K562 (cell line): ENCODE data around the gene CD4. TPM values are rescaled to one million over a fixed set of nuclear protein-coding genes. Genes with fewer than 3 reads are reported as not detected.

Source experiments
- ATAC-seq: fragments of 200-7000 bp; cut with Tn5 transposase; 3 replicates; pipeline ENCODE4 v1.9.1; 2020; ENCODE audit warnings: moderate library complexity
- BruUV-seq: library from RNA; stranded (reverse); fragments of 400-500 nt; replicated peaks from 2 replicates; lab custom pipeline; 2021; lab: Mats Ljungman, UMichigan
- CTCF ChIA-PET: fragments of 300-600 bp; formaldehyde crosslinking; extraction: SDS; loops from one replicate; lab custom pipeline; 2021; ENCODE audit warnings: low intra/inter-chr PET ratio; lab: Yijun Ruan, JAX
- POLR2A ChIA-PET: fragments of 300-600, 350-650 bp; sonication (Branson Sonifier 250); formaldehyde crosslinking; extraction: SDS; loops from one replicate; lab custom pipeline; 2021; ENCODE audit warnings: antibody characterized with exemption, inconsistent platforms; lab: Yijun Ruan, JAX
- DNase-seq, 4 experiments: peaks; one replicate each; pipeline versions ENCODE4 v3.0.0 to v3.0.0-alpha.2; 2011 to 2018; ENCODE audit warnings: low spot score in 3 of 4, mixed read lengths in 3 of 4; ENCODE audit errors: extremely low read depth in 1 of 4
- FAIRE-seq: peaks from 2 replicates; lab custom pipeline; 2011; peaks lifted over from hg19 to GRCh38; lab: Jason Lieb, UNC
- H2AFZ ChIP-seq: 2 replicates; pipeline ENCODE4 v1.6.0; 2011; ENCODE audit warnings: low read depth, low read length, control low read depth, inconsistent platforms
- H3K27ac ChIP-seq: fragments of 200-600 bp; 3 replicates; pipeline ENCODE4 v1.8.0; 2011; ENCODE audit warnings: low read depth, mild to moderate bottlenecking, control low read depth, inconsistent platforms, low read length, moderate library complexity, mixed read lengths; ENCODE audit errors: extremely low read depth
- H3K27me3 ChIP-seq, 2 experiments: fragments of 300-600 bp in 1 of 2; 2 replicates in 1 of 2; 3 replicates in 1 of 2; pipeline versions ENCODE4 v1.6.0 to v1.8.0; 2011; ENCODE audit warnings: inconsistent platforms in 2 of 2, low read length in 2 of 2, mild to moderate bottlenecking in 1 of 2, mixed read lengths in 1 of 2, moderate library complexity in 1 of 2; ENCODE audit not compliant: control insufficient read depth in 2 of 2, insufficient read depth in 2 of 2
- H3K36me3 ChIP-seq: fragments of 300-600 bp; 3 replicates; pipeline ENCODE4 v1.8.0; 2011; ENCODE audit warnings: mild to moderate bottlenecking, low read length, inconsistent platforms; ENCODE audit not compliant: control insufficient read depth, insufficient read depth
- H3K4me1 ChIP-seq, 2 experiments: fragments of 200-600 bp in 1 of 2; replicated peaks in 1 of 2; 2 replicates in 1 of 2; 3 replicates in 1 of 2; pipeline versions ENCODE4 v1.5.1 to v1.8.0; 2011; ENCODE audit warnings: inconsistent platforms in 2 of 2, low read length in 2 of 2, mild to moderate bottlenecking in 1 of 2, mixed read lengths in 1 of 2, moderate library complexity in 1 of 2; ENCODE audit not compliant: control insufficient read depth in 2 of 2, insufficient read depth in 2 of 2
- H3K4me2 ChIP-seq: 2 replicates; pipeline ENCODE4 v1.6.1; 2011; ENCODE audit warnings: low read length, control low read depth, inconsistent platforms, mixed read lengths; ENCODE audit not compliant: insufficient read depth
- H3K4me3 ChIP-seq: fragments of 200-600 bp; sonication (generic), shearing (Covaris generic); 2 replicates; pipeline ENCODE4 v1.5.1; 2016; ENCODE audit warnings: control low read depth, inconsistent platforms
- H3K79me2 ChIP-seq: fragments of 200-600 bp; 3 replicates; pipeline ENCODE4 v1.8.0; 2011; ENCODE audit warnings: low read length, inconsistent platforms; ENCODE audit not compliant: control insufficient read depth, insufficient read depth
- H3K9ac ChIP-seq, 2 experiments: 2 replicates each; pipeline versions ENCODE4 v1.6.0 to v1.6.1; 2011; ENCODE audit warnings: low read depth in 2 of 2, low read length in 2 of 2, control low read depth in 1 of 2, inconsistent platforms in 1 of 2, mild to moderate bottlenecking in 1 of 2, mixed read lengths in 1 of 2; ENCODE audit not compliant: insufficient read depth in 1 of 2
- H3K9me1 ChIP-seq: one replicate; pipeline ENCODE4 v1.6.0; 2011; ENCODE audit warnings: inconsistent platforms, mild to moderate bottlenecking, low read length, moderate library complexity; ENCODE audit not compliant: control insufficient read depth, insufficient read depth
- H3K9me3 ChIP-seq: replicated peaks from 2 replicates; pipeline ENCODE4 v1.5.1; 2011; ENCODE audit warnings: low read depth, low read length, inconsistent platforms; ENCODE audit not compliant: control insufficient read depth, insufficient read depth
- H4K20me1 ChIP-seq: replicated peaks from 2 replicates; pipeline ENCODE4 v1.6.1; 2011; ENCODE audit warnings: low read length, inconsistent platforms, mixed read lengths; ENCODE audit not compliant: control insufficient read depth, insufficient read depth
- WGBS: fragments of 100-300 bp; shearing (Covaris generic); methylation state at CpG from one replicate; pipeline ENCODE4 v1.1.6; 2016; ENCODE audit warnings: low coverage, mixed read lengths; ENCODE audit not compliant: insufficient coverage; ENCODE audit errors: missing lambda C conversion rate; 5-methylcytosine and 5-hydroxymethylcytosine counted together
- in situ Hi-C: fragments of 300-500 bp; cut with MboI; formaldehyde crosslinking; loops from 4 replicates; pipeline ENCODE4 v1.15.0; 2018; ENCODE audit warnings: inconsistent platforms, mixed read lengths
- intact Hi-C: fragments of 100-400 bp; cut with micrococcal nuclease; formaldehyde crosslinking; loops from 2 replicates; pipeline ENCODE4 v1.14.2; 2022
- polyA plus RNA-seq, 8 experiments: library from polyadenylated mRNA; depleted of rRNA in 4 of 8; stranded (reverse) in 5 of 8; unstranded in 3 of 8; fragments of >200 nt; fragmentation: Nextera tagmentation in 2 of 8; fragmentation: Illumina TruSeq in 1 of 8; extraction: Ambion mirVana in 2 of 8; extraction: Trizol in 1 of 8; gene quantifications; 2 replicates each; pipeline versions ENCODE4 v1.2.1 to v1.2.3, GENCODE V29; 2011 to 2014; ENCODE audit warnings: inconsistent platforms in 1 of 8, missing spikeins in 1 of 8
- total RNA-seq, 7 experiments: library from RNA; depleted of rRNA in 6 of 7; stranded (reverse); fragments of >200 nt in 6 of 7; fragmentation: Illumina TruSeq in 2 of 7; extraction: Trizol in 2 of 7; gene quantifications; 2 replicates each; pipeline versions ENCODE4 v1.2.1 to v1.2.3, GENCODE V29; 2011 to 2021; ENCODE audit warnings: low replicate concordance in 1 of 7
- TF ChIP-seq, protein P1 (sequence below), 2 experiments: fragments of 450-650 bp; conservative IDR thresholded peaks; 2 replicates each; pipeline ENCODE4 v1.6.1; 2017; ENCODE audit warnings: mild to moderate bottlenecking in 2 of 2, moderate library complexity in 2 of 2
- TF ChIP-seq, protein P2 (sequence below): sonication (generic); formaldehyde crosslinking; IDR thresholded peaks from 2 replicates; pipeline ENCODE4 v1.8.1; 2023; ENCODE audit warnings: mild to moderate bottlenecking, missing genetic modification reagents, moderate library complexity

The CD4 gene
- total and polyA plus RNA-seq, 9 of the 15 experiments (the other 6 are each of a cell fraction or from before 2014, with no cell fraction given), result 0.06 to 0.27 (median 0.09) TPM; not detected in 5

DNA sequence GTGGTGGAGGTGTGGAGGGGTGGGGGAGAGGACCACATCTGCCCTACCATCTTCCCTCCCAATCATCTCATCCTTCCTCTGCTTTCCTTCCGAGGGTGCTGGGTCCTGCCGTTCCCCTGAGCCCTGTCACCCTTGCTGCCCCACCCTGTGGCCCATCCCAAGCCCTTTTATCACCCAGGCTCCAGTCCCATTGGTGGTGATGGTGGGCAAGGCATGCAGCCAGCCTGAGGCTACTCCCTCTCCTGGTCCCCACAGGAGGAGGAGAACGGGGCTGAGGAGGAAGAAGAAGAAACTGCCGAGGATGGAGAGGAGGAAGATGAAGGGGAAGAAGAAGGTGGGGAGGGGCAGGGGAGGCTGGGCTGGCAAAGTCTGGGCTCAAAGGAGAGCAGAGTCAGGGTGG, 19.7 kb upstream of the CD4 start:
- Histone ChIP-seq H3K9ac (no peak overlapping the region), H3K4me3 (no peak overlapping the region), H3K79me2 (peaks cover 27% of the 10 kb centered on the region), H4K20me1 (no peaks in the 10 kb centered on the region), H2AFZ (no peak overlapping the region), H3K4me2 (no peak overlapping the region), H3K36me3 (peaks cover 32% of the 10 kb centered on the region; the same call in 2 of the 3 replicates), H3K9me3 (no peaks in the 10 kb centered on the region), H3K27ac (no peak overlapping the region), H3K27me3 (no peaks in the 10 kb centered on the region; a peak in 1 of 5 replicates), H3K9me1 (no peaks in the 10 kb centered on the region), H3K4me1 (peaks cover 16 to 43% of the 10 kb centered on the region in 2 experiments; a peak in 4 of 5 replicates)
- no CpG with 5 or more reads among the region's 4 CpGs for WGBS
- ChIA-PET POLR2A (interaction anchor here (0.6 to 1.0 kb wide), 3 partner anchors 14 to 162 kb away, joined by 3 to 4 read pairs (median 3); no protein-coding TSS in a partner anchor), CTCF (no interaction called here)
- DNase-seq, result no peak
- TF ChIP-seq, protein P1, sequence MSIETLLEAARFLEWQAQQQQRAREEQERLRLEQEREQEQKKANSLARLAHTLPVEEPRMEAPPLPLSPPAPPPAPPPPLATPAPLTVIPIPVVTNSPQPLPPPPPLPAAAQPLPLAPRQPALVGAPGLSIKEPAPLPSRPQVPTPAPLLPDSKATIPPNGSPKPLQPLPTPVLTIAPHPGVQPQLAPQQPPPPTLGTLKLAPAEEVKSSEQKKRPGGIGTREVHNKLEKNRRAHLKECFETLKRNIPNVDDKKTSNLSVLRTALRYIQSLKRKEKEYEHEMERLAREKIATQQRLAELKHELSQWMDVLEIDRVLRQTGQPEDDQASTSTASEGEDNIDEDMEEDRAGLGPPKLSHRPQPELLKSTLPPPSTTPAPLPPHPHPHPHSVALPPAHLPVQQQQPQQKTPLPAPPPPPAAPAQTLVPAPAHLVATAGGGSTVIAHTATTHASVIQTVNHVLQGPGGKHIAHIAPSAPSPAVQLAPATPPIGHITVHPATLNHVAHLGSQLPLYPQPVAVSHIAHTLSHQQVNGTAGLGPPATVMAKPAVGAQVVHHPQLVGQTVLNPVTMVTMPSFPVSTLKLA (conservative IDR thresholded peaks at IDR 0.05), result no peak
- TF ChIP-seq, protein P2, sequence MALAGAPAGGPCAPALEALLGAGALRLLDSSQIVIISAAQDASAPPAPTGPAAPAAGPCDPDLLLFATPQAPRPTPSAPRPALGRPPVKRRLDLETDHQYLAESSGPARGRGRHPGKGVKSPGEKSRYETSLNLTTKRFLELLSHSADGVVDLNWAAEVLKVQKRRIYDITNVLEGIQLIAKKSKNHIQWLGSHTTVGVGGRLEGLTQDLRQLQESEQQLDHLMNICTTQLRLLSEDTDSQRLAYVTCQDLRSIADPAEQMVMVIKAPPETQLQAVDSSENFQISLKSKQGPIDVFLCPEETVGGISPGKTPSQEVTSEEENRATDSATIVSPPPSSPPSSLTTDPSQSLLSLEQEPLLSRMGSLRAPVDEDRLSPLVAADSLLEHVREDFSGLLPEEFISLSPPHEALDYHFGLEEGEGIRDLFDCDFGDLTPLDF, result no peak
- intact Hi-C loops, result no loop called here
- no TSS peak for BruUV-seq
- FAIRE-seq, result no peak
- in situ Hi-C loops, result no loop called here
- no peak for ATAC-seq
